Measurements from ENCODE around the gene IL32. TPM values are rescaled to one million over a fixed set of nuclear protein-coding genes. Genes with fewer than 3 reads are reported as not detected.

IL32 gene
- total and polyA plus RNA-seq, 9 of the 15 experiments (the other 6 are each of a cell fraction or from before 2014, with no cell fraction given): 0.21 to 2.2 (median 0.37) TPM; not detected in 3

GRCh38 chr16:3020604-3021448, 44.6 kb upstream of the IL32 start (continued):
- TF ChIP-seq TSHZ1 (CRISPR knock-in tag; IDR thresholded peaks at IDR 0.05) (no peak), ZNF197 (CRISPR knock-in tag; IDR thresholded peaks at IDR 0.05; ENCODE audit: low read depth) (no peak), ZBTB1 (CRISPR knock-in tag; IDR thresholded peaks at IDR 0.05; ENCODE audit: borderline replicate concordance, low read depth) (peak; percentile 33; the same call in 1 of the 2 replicates), MAFF (IDR thresholded peaks at IDR 0.05; ENCODE audit: low read length) (no peak), PHF21A (IDR thresholded peaks at IDR 0.05; ENCODE audit: borderline replicate concordance, low read depth) (no peak), RBM14 (IDR thresholded peaks at IDR 0.05; ENCODE audit: borderline replicate concordance, insufficient read depth, low read depth, low read length) (no peak), HMGXB4 (CRISPR knock-in tag; IDR thresholded peaks at IDR 0.05) (no peak), ZNF354B (CRISPR knock-in tag; IDR thresholded peaks at IDR 0.05) (no peak), MXD1 (CRISPR knock-in tag; IDR thresholded peaks at IDR 0.05; ENCODE audit: borderline replicate concordance, poor library complexity, severe bottlenecking) (no peak), PTTG1 (tag; IDR thresholded peaks at IDR 0.05; ENCODE audit: low read depth) (no peak), KHSRP (IDR thresholded peaks at IDR 0.05) (no peak), MED1 (CRISPR knock-in tag; IDR thresholded peaks at IDR 0.05; ENCODE audit: borderline replicate concordance) (no peak), DACH1 (IDR thresholded peaks at IDR 0.05; ENCODE audit: partially characterized antibody) (no peak)
- TF ChIP-seq, protein P1, sequence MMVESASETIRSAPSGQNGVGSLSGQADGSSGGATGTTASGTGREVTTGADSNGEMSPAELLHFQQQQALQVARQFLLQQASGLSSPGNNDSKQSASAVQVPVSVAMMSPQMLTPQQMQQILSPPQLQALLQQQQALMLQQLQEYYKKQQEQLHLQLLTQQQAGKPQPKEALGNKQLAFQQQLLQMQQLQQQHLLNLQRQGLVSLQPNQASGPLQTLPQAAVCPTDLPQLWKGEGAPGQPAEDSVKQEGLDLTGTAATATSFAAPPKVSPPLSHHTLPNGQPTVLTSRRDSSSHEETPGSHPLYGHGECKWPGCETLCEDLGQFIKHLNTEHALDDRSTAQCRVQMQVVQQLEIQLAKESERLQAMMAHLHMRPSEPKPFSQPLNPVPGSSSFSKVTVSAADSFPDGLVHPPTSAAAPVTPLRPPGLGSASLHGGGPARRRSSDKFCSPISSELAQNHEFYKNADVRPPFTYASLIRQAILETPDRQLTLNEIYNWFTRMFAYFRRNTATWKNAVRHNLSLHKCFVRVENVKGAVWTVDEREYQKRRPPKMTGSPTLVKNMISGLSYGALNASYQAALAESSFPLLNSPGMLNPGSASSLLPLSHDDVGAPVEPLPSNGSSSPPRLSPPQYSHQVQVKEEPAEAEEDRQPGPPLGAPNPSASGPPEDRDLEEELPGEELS (CRISPR knock-in tag; IDR thresholded peaks at IDR 0.05; ENCODE audit: borderline replicate concordance): no peak
- TF ChIP-seq, protein P2, sequence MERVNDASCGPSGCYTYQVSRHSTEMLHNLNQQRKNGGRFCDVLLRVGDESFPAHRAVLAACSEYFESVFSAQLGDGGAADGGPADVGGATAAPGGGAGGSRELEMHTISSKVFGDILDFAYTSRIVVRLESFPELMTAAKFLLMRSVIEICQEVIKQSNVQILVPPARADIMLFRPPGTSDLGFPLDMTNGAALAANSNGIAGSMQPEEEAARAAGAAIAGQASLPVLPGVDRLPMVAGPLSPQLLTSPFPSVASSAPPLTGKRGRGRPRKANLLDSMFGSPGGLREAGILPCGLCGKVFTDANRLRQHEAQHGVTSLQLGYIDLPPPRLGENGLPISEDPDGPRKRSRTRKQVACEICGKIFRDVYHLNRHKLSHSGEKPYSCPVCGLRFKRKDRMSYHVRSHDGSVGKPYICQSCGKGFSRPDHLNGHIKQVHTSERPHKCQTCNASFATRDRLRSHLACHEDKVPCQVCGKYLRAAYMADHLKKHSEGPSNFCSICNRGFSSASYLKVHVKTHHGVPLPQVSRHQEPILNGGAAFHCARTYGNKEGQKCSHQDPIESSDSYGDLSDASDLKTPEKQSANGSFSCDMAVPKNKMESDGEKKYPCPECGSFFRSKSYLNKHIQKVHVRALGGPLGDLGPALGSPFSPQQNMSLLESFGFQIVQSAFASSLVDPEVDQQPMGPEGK (CRISPR knock-in tag; IDR thresholded peaks at IDR 0.05; ENCODE audit: borderline replicate concordance): no peak
